ENCODE results near the gene ALDH16A1. TPM values are rescaled to one million over a fixed set of nuclear protein-coding genes. Genes with fewer than 3 reads are reported as not detected.

The ALDH16A1 gene
- 10 to 100 TPM; 16.6 to 27.5 (median 18.3) TPM for polyA plus RNA-seq (ENCODE audit: insufficient read length in 4 of 4)

DNA sequence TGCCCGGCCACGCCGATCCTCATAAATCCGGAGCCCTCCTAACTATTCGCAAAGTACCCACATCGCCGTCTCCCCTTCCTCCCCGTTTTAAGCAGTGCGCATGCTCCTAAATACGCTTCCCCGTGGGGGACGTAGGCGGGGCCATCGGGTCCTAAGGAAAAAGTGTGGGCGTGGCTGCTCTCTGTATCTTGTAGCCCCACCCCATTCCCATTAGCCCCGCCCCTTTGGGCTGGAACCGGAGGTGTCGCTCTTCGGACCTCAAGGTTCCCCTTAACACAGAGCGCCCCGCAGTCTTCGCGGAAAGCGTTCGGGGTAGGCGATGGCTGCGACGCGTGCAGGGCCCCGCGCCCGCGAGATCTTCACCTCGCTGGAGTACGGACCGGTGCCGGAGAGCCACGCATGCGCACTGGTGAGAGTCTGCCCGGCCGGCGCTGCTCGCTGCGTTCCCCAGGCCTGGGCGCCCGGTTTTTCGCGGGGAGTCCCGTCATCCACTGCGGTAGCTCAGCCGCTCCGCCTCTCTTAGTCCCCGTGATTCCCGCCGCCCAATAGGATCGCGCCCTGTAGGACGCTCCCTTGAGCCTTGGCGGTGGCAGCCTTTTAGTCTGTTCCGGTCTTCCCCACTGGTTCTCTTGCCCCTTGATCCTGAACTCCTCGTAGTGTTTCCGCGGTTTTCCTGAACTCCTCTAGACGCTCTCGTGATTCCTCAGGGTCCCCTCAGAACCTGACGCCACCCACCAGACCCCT lies at the start of gene ALDH16A1:
ALDH16A1 (plus strand) TSS at position 213 of the 744 bp plus-strand sequence; CDS start at position 320, 107 bp downstream.
- peak; percentile 95 to 97 (median 96) for DNase-seq (ENCODE audit: low read depth in 4 of 4, low spot score in 3 of 4)

- no peak for DNase-seq (ENCODE audit: low read depth in 4 of 4, low spot score in 3 of 4)
Observed at GRCh38 chr19:49403404-49404187, 49.4 kb upstream of the ALDH16A1 start.

DNA sequence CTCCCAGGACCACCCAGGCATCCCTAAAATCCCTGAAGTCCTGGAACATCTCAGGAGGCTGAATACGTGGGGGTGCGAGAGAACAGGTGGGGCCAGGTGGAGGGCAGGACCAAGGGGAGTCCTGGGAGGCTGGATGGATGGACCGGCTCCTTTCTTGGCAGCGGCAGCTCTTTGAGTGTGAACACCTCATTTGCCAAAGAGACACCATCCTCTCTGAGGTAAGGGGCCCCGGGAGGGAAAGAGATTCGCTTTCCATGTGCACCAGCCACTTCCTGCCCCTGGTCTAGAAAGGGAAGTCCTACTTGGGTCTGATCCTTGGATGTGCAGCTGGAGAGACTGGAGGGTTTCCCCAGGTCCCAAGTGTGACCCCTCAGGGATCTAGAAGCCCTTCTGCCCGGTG lies 45.9 kb upstream of the ALDH16A1 start:
- DNase-seq (ENCODE audit: low read depth in 4 of 4, low spot score in 3 of 4), result no peak

GRCh38 chr19:49407482-49408015 lies 45.5 kb upstream of the ALDH16A1 start:
- no peak for DNase-seq (ENCODE audit: low read depth in 4 of 4, low spot score in 3 of 4)

DNA sequence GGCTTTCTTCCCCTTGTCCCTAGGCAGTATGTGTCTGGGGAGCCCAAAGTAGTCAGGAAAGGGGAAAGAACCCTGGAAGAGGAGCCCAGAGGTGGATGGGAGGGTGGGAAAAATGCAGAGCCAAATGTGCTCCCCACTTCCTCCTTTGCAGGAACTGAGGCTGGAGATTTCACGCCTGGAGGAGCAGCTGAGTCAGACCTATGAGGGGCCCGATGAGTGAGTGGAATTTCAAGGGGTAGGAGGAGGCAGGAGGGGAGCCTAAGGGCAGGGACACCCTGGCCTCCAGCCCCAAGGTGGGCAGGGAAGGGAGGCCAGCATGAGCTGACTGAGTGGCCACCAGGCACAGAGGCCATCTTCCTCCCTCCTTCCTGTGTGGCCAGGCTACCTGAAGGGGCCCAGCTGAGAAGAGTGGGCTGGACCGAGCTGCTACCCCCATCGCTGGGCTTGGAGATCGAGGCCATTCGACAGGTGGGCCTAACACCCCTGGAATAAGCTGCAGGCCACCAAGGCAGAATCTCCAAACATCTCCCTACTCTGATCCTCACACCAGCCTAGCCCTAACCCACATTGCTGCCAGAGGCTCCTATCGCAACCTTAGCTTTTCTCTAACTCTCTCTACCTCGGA lies 44.1 kb upstream of the ALDH16A1 start:
- no peak for DNase-seq (ENCODE audit: low read depth in 4 of 4, low spot score in 3 of 4)

DNA sequence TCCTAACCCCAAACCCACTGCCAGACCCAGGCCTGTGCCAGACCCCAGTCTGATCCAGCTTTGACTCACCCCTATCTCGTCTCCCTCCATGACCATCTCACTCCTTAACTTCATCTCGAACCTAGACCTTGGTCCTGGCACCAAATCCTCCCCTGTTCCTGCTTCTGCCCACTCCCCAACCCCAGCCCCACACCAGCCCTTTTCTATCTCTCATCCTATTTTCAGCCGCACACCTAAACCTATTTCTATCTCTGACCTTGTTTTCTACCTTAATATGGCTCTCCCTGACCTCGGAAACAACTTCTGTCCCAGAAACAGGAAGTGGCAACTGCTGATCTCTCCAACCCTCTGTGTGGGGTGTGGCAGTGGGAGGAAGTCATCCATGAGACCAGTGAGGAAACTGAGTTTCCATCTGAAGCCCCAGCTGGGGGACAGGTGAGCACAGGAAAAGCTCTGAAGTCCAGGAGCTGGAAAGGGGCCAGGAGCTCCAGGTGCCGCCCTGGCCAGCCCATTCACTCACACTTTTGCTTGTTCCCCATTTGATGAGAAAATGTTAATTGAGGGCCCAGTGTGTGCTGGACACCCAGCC lies 43.5 kb upstream of the ALDH16A1 start:
- DNase-seq (ENCODE audit: low read depth in 4 of 4, low spot score in 3 of 4), result no peak

- no peak for DNase-seq (ENCODE audit: low read depth in 4 of 4, low spot score in 3 of 4)
Observed at GRCh38 chr19:49411681-49412326, 41.2 kb upstream of the ALDH16A1 start.

GRCh38 chr19:49413348-49413747 lies 39.7 kb upstream of the ALDH16A1 start:
- DNase-seq (ENCODE audit: low read depth in 4 of 4, low spot score in 3 of 4), result peak; percentile 39 to 77 (median 73)

- no peak for DNase-seq (ENCODE audit: low read depth in 4 of 4, low spot score in 3 of 4)
Observed at GRCh38 chr19:49414256-49414655, 38.8 kb upstream of the ALDH16A1 start.

DNA sequence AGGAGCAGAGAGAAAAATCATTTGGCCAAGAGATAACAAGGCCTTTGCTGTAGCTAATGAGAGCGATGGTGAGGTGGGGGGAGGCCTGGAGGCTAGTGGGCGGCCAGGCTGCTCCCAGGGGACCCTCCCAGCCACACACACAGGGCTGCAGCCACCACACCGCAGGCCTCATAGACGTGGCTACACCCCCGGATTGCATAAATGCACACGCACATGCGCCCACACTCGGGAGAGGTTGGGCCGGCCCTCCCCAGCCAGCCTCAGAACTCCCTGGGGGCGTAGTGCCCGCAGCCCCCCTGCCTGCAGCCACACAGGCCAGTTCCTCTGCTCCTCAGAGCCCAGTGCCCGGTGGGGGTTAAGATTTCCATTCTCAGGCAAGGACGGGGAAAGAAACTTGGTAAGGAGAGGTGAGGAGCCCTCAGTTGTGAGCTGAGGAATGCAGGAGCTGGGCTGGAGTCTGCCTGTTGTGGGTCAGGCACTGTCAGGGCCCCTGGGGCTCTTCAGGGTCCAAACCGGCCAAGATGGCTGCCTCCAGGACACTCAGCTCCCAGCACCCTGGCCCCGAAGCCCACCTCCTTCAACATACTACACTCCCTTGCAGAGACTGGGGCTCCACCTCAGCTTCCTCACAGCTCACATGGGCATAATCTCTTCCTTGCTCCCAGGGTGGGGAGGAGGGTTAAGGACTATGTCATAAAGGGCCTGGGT lies 37.8 kb upstream of the ALDH16A1 start:
- DNase-seq (ENCODE audit: low read depth in 4 of 4, low spot score in 3 of 4), result no peak

GRCh38 chr19:49415810-49416200 lies 37.2 kb upstream of the ALDH16A1 start:
- no peak for DNase-seq (ENCODE audit: low read depth in 4 of 4, low spot score in 3 of 4)

DNA sequence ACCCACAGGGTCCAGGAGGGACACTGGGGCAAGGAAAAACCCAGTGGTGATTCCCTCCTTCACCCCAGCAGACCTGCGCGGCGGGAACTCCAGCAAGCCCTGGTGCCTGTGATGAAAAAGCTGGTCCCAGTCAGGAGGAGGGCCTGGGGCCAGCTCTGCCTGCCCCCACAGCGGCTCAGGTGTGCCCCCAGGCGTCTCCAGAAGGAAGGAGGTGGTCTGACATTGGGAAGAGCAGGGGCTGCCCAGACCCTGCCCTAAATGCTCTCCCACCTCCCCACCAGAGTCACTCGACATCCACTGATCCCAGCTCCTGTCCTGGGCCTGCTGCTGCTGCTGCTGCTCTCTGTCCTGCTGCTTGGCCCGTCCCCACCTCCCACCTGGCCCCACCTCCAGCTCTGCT lies 35.9 kb upstream of the ALDH16A1 start:
- DNase-seq (ENCODE audit: low read depth in 4 of 4, low spot score in 3 of 4), result no peak

DNA sequence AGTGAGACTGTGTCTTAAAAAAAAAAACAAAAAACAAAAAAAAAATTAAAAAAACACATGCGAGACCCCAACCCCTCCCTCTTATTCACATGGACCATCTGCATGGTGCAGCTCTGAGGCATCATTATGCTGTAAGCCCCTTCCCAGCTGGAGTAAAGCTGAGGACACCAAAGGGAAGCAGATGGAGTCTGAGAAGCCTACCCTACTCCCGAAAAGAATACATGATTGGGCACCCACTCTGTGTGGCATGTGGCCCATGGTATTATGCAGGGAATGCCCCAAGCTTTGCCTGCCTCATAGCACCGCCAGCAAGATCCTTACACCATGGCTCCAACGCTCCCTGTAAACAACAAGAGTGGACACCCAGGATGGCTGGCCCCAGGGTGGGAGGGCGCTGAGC lies 34.5 kb upstream of the ALDH16A1 start:
- no peak for DNase-seq (ENCODE audit: low read depth in 4 of 4, low spot score in 3 of 4)

DNA sequence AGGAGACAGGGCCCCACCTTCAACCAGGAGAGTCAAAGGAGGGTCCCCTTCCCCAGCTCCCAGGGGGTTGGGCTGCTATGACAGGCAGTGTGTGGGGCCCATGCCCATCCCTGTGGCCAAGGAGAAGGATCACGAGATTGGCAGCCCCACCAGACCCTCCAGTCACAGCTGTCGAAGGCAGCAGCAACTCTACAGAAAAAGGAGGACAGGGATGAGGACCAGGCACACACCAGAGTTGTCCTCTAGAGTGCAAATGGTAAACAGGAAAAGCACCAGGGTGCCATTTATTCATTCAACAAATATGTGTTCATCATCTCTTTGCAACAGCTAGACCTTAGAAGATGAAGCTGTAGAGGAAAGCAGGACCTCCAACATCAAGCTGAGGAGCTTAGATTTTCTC lies 33.9 kb upstream of the ALDH16A1 start:
- no peak for DNase-seq (ENCODE audit: low read depth in 4 of 4, low spot score in 3 of 4)

- no peak for DNase-seq (ENCODE audit: low read depth in 4 of 4, low spot score in 3 of 4)
Observed at GRCh38 chr19:49420227-49420626, 32.8 kb upstream of the ALDH16A1 start.

DNA sequence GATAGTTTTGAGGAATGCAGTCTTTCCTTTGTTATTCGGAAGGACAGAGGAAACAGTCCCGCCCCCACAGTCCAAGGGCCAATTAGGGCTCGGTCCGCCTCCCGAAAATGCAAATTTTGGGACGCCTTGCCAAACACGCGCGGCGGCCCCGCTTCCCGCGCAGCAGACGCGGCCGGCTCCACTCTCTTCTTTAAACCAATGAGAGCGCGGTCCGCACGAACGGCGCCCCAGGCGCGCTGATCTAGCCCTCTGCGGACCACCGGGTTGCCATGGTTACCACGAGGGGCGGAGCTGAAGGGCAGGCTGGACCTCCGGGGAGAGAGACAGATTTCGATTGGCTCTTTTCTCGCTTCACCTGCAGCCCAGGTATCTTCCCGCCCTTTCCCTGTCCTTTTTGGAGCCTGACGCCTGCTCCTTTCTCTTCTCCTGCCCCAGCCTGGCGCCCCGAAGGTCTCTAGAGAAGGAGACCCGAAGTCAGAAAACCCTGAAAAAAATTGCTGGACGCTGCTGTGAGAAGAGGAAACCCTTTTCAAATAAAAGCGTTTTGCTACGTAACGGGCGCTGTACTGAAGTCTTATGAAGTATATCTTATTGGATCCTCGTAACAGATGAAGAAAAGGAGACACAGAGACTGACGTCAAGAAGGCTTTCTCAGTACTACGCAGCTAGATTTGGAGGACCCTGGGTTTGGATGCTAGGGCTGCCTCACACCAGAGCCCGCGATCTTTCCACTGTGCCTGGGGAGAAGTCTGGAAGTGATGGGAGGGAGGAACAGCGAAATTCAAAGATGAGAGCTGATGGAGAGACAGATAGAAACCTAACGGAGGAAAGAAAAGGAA lies 31.8 kb upstream of the ALDH16A1 start:
- peak; percentile 56 to 73 (median 58) for DNase-seq (ENCODE audit: low read depth in 4 of 4, low spot score in 3 of 4)

DNA sequence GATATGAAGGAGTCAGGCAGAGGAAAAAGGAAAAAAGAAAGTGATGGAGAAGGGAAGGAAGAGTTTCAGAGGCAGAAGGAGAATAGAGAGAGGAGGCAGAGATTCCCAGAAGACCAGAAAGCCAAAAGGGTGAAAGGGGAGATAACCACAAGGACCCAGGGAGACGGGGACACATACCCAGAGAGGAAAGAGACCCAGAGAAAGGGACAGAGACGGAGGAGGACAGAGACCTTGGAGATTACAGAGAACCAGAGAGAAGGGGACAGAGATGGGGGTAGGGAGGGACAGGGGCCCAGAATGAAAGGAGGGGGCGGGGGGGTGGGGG lies 31.2 kb upstream of the ALDH16A1 start:
- no peak for DNase-seq (ENCODE audit: low read depth in 4 of 4, low spot score in 3 of 4)

GRCh38 chr19:49422407-49423070 lies 30.5 kb upstream of the ALDH16A1 start:
- DNase-seq (ENCODE audit: low read depth in 4 of 4, low spot score in 3 of 4), result no peak
